Measurements from ENCODE around the gene MRPL20.

DNA sequence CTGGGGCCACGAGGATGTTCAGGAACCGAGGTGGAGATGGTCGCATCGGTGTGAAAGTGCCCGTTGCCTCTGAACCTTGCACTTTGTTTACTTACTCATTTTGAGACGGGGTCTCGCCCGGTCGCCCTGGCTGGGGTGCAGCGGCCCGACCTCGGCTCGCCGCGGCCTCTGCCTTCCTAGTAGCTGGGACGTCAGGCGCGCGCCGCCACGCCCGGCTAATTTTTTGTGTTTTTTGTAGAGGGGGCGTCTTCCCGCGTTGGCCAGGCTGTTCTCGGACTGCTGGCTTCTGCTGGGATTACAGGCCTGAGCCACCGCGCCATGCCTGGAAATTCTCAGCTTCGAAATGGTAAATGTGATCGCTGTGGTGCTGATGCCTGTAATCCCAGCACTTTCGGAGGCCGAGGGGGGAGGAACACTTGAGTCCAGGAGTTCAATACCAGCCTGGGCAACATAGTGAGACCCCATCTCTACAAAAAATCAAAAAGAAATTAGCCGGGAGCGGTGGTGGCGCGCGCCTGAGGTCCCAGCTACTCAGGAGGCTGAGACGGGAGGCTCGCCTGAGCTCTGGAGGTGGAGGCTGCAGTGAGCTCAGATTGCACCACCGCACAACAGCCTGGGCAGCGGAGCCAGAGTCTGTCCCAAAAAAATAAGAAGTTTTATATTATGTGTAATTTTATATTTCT lies 684 bp upstream of the MRPL20 start:
- TF ChIP-seq, protein P1, sequence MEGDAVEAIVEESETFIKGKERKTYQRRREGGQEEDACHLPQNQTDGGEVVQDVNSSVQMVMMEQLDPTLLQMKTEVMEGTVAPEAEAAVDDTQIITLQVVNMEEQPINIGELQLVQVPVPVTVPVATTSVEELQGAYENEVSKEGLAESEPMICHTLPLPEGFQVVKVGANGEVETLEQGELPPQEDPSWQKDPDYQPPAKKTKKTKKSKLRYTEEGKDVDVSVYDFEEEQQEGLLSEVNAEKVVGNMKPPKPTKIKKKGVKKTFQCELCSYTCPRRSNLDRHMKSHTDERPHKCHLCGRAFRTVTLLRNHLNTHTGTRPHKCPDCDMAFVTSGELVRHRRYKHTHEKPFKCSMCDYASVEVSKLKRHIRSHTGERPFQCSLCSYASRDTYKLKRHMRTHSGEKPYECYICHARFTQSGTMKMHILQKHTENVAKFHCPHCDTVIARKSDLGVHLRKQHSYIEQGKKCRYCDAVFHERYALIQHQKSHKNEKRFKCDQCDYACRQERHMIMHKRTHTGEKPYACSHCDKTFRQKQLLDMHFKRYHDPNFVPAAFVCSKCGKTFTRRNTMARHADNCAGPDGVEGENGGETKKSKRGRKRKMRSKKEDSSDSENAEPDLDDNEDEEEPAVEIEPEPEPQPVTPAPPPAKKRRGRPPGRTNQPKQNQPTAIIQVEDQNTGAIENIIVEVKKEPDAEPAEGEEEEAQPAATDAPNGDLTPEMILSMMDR (IDR thresholded peaks at IDR 0.05): peak in 2 of 6 experiments; percentile 21 to 38
- no peak for TF ChIP-seq POLR2A (IDR thresholded peaks at IDR 0.05)
